IMR-90 (cell line): ENCODE measurements around the gene UBA3. TPM values are rescaled to one million over a fixed set of nuclear protein-coding genes. Genes with fewer than 3 reads are reported as not detected.

Experiments used
- ATAC-seq: fragments of 200-7000 bp; cut with Tn5 transposase; 2 replicates; pipeline ENCODE4 v1.9.1; 2020; ENCODE audit warnings: low read depth, mild to moderate bottlenecking, moderate library complexity
- BruUV-seq: library from RNA; stranded (reverse); fragments of 400-500 nt; replicated peaks from 2 replicates; lab custom pipeline; 2021; lab: Mats Ljungman, UMichigan
- CTCF ChIA-PET: fragments of 300-600 bp; formaldehyde crosslinking; extraction: SDS; loops from one replicate; lab custom pipeline; 2021; ENCODE audit warnings: antibody characterized with exemption; lab: Yijun Ruan, JAX
- POLR2A ChIA-PET: fragments of 300-600 bp; sonication (Branson Sonifier 250); formaldehyde crosslinking; loops from one replicate; lab custom pipeline; 2022; ENCODE audit warnings: antibody characterized with exemption; ENCODE audit not compliant: unreplicated experiment; lab: Charles Lee
- DNase-seq: peaks from one replicate; pipeline ENCODE4 v3.0.0; 2013
- H2AFZ ChIP-seq: replicated peaks from 2 replicates; pipeline ENCODE3; 2013; ENCODE audit warnings: low read length, mild to moderate bottlenecking; ENCODE audit not compliant: poor library complexity
- H2AK5ac ChIP-seq: 2 replicates; pipeline ENCODE4 v1.6.1; 2013; ENCODE audit warnings: low read depth, low read length, inconsistent platforms
- H2AK9ac ChIP-seq: replicated peaks from 2 replicates; pipeline ENCODE3; 2013; ENCODE audit warnings: mild to moderate bottlenecking, low read depth, low read length, moderate library complexity; ENCODE audit not compliant: poor library complexity
- H2BK120ac ChIP-seq: 2 replicates; pipeline ENCODE4 v1.6.1; 2013; ENCODE audit warnings: low read depth, low read length, inconsistent platforms
- H2BK15ac ChIP-seq: 3 replicates; pipeline ENCODE4 v1.6.1; 2013; ENCODE audit warnings: low read depth, low read length, inconsistent platforms
- H2BK20ac ChIP-seq: 2 replicates; pipeline ENCODE4 v1.6.1; 2013; ENCODE audit warnings: low read depth, mild to moderate bottlenecking, inconsistent platforms, low read length, moderate library complexity
- H2BK5ac ChIP-seq: 2 replicates; pipeline ENCODE4 v1.6.1; 2013; ENCODE audit warnings: mild to moderate bottlenecking, low read depth, low read length, inconsistent platforms; ENCODE audit not compliant: poor library complexity, severe bottlenecking
- H3K14ac ChIP-seq: replicated peaks from 2 replicates; pipeline ENCODE4 v1.6.1; 2013; ENCODE audit warnings: low read depth, low read length, inconsistent platforms
- H3K18ac ChIP-seq: 2 replicates; pipeline ENCODE4 v1.6.1; 2013; ENCODE audit warnings: low read depth, low read length, control low read depth
- H3K23ac ChIP-seq: 2 replicates; pipeline ENCODE4 v1.6.1; 2013; ENCODE audit warnings: low read depth, low read length, inconsistent platforms
- H3K27ac ChIP-seq: 2 replicates; pipeline ENCODE4 v1.5.1; 2013; ENCODE audit warnings: mild to moderate bottlenecking, control low read depth, low read length; ENCODE audit not compliant: insufficient read depth
- H3K27me3 ChIP-seq: 2 replicates; pipeline ENCODE4 v1.6.1; 2013; ENCODE audit warnings: low read length; ENCODE audit not compliant: control insufficient read depth, insufficient read depth
- H3K36me3 ChIP-seq: 2 replicates; pipeline ENCODE4 v1.6.1; 2013; ENCODE audit warnings: low read length, mixed read lengths; ENCODE audit not compliant: control insufficient read depth, insufficient read depth
- H3K4ac ChIP-seq: 2 replicates; pipeline ENCODE4 v1.6.1; 2013; ENCODE audit warnings: low read depth, low read length, inconsistent platforms
- H3K4me1 ChIP-seq: 2 replicates; pipeline ENCODE4 v1.6.1; 2013; ENCODE audit warnings: low read length, mixed read lengths; ENCODE audit not compliant: control insufficient read depth, insufficient read depth
- H3K4me2 ChIP-seq: 2 replicates; pipeline ENCODE4 v1.6.1; 2013; ENCODE audit warnings: low read depth, mild to moderate bottlenecking, control low read depth, low read length, moderate library complexity
- H3K4me3 ChIP-seq: 2 replicates; pipeline ENCODE4 v1.5.1; 2013; ENCODE audit warnings: low read depth, mild to moderate bottlenecking, control low read depth, low read length, moderate library complexity; ENCODE audit not compliant: insufficient read depth
- H3K56ac ChIP-seq: 2 replicates; pipeline ENCODE4 v1.6.1; 2013; ENCODE audit warnings: low read length, inconsistent platforms; ENCODE audit not compliant: insufficient read depth; ENCODE audit errors: extremely low read depth
- H3K79me1 ChIP-seq, 2 experiments: 2 replicates each; pipeline ENCODE4 v1.6.1; 2013; ENCODE audit warnings: low read length in 2 of 2, inconsistent platforms in 1 of 2, low read depth in 1 of 2
- H3K9ac ChIP-seq: 2 replicates; pipeline ENCODE4 v1.6.1; 2013; ENCODE audit warnings: low read depth, low read length, control low read depth
- H3K9me1 ChIP-seq: 2 replicates; pipeline ENCODE4 v1.6.1; 2013; ENCODE audit warnings: low read length, inconsistent platforms; ENCODE audit not compliant: insufficient read depth
- H3K9me3 ChIP-seq: 2 replicates; pipeline ENCODE4 v1.6.1; 2013; ENCODE audit warnings: low read length; ENCODE audit not compliant: control insufficient read depth, insufficient read depth
- H4K20me1 ChIP-seq: 2 replicates; pipeline ENCODE4 v1.6.1; 2013; ENCODE audit warnings: low read length, inconsistent platforms; ENCODE audit not compliant: insufficient read depth
- H4K5ac ChIP-seq: 2 replicates; pipeline ENCODE4 v1.6.1; 2013; ENCODE audit warnings: mild to moderate bottlenecking, low read depth, low read length, control low read depth
- H4K8ac ChIP-seq, 2 experiments: 2 replicates each; pipeline ENCODE4 v1.6.1; 2013; ENCODE audit warnings: low read depth in 2 of 2, low read length in 2 of 2, control low read depth in 1 of 2, inconsistent platforms in 1 of 2
- H4K91ac ChIP-seq: 2 replicates; pipeline ENCODE4 v1.6.1; 2013; ENCODE audit warnings: low read depth, low read length, inconsistent platforms; ENCODE audit not compliant: insufficient read depth
- BHLHE40 ChIP-seq: fragments of 150-350 bp; IDR thresholded peaks from 2 replicates; pipeline ENCODE4 v1.6.1; 2016; ENCODE audit warnings: mild to moderate bottlenecking, low read depth, low read length
- CHD1 ChIP-seq: IDR thresholded peaks from 2 replicates; pipeline ENCODE4 v1.6.1; 2012; ENCODE audit warnings: low read depth, low read length, improper control_type of control experiment
- FOS ChIP-seq: fragments of 150-350 bp; IDR thresholded peaks from 2 replicates; pipeline ENCODE4 v1.6.1; 2016; ENCODE audit warnings: low read depth, low read length
- MAFK ChIP-seq: IDR thresholded peaks from 2 replicates; pipeline ENCODE4 v1.6.1; 2012; ENCODE audit warnings: low read depth, low read length, improper control_type of control experiment
- MAZ ChIP-seq: IDR thresholded peaks from 2 replicates; pipeline ENCODE4 v1.6.1; 2012; ENCODE audit warnings: low read depth, mild to moderate bottlenecking, low read length, improper control_type of control experiment, moderate library complexity, borderline replicate concordance
- MXI1 ChIP-seq: IDR thresholded peaks from 2 replicates; pipeline ENCODE4 v1.6.1; 2012; ENCODE audit warnings: low read depth, mild to moderate bottlenecking, low read length, moderate library complexity, borderline replicate concordance
- NFE2L2 ChIP-seq: fragments of 150-350 bp; IDR thresholded peaks from 2 replicates; pipeline ENCODE4 v1.6.1; 2016; ENCODE audit warnings: low read depth, mild to moderate bottlenecking, low read length
- POLR2A ChIP-seq: IDR thresholded peaks from 2 replicates; pipeline ENCODE4 v1.6.1; 2012; ENCODE audit warnings: mild to moderate bottlenecking, low read depth, low read length
- RAD21 ChIP-seq: IDR thresholded peaks from 2 replicates; pipeline ENCODE4 v1.6.1; 2012; ENCODE audit warnings: low read length, improper control_type of control experiment
- RCOR1 ChIP-seq: IDR thresholded peaks from 2 replicates; pipeline ENCODE4 v1.6.1; 2012; ENCODE audit warnings: mild to moderate bottlenecking, low read length, improper control_type of control experiment; ENCODE audit not compliant: insufficient replicate concordance
- RFX5 ChIP-seq: IDR thresholded peaks from 2 replicates; pipeline ENCODE4 v1.8.0; 2012; ENCODE audit warnings: low read depth, mild to moderate bottlenecking, low read length, moderate library complexity
- SMC3 ChIP-seq: fragments of 150-350 bp; IDR thresholded peaks from 2 replicates; pipeline ENCODE4 v1.6.1; 2016; ENCODE audit warnings: low read depth, mild to moderate bottlenecking, antibody characterized with exemption, low read length, moderate library complexity
- WGBS, 2 experiments: methylation state at CpG; one replicate each; pipeline versions ENCODE4 v1.1.5 to v1.1.7; 2013; ENCODE audit warnings: missing lambda C conversion rate in 2 of 2; ENCODE audit not compliant: insufficient read length in 1 of 2; ENCODE audit errors: extremely low coverage in 2 of 2; 5-methylcytosine and 5-hydroxymethylcytosine counted together
- dilution Hi-C: fragments of 300-500 bp; cut with HindIII; formaldehyde crosslinking; loops from one replicate; pipeline ENCODE4 v1.14.3; 2018; ENCODE audit warnings: low sequenced_read_pairs; ENCODE audit not compliant: unreplicated experiment
- in situ Hi-C: fragments of 300-500 bp; cut with MboI; formaldehyde crosslinking; loops from 3 replicates; pipeline ENCODE4 v1.14.3; 2019; ENCODE audit warnings: low sequenced_read_pairs, inconsistent platforms, mixed read lengths
- intact Hi-C: fragments of 100-400 bp; cut with micrococcal nuclease; formaldehyde crosslinking; loops from 2 replicates; pipeline ENCODE4 v1.10.0; 2022
- polyA plus RNA-seq, 3 experiments: library from polyadenylated mRNA; depleted of rRNA; stranded (reverse); fragments of >200 nt; gene quantifications; 2 replicates each; pipeline ENCODE4 v1.2.3, GENCODE V29; 2012; ENCODE audit warnings: low replicate concordance in 1 of 3
- total RNA-seq: library from RNA; depleted of rRNA; stranded (reverse); fragments of >200 nt; gene quantifications from 2 replicates; pipeline ENCODE4 v1.2.3, GENCODE V29; 2012
- TF ChIP-seq, protein P1 (sequence below): fragments of 150-350 bp; IDR thresholded peaks from 2 replicates; pipeline ENCODE4 v1.6.1; 2016; ENCODE audit warnings: low read depth, mild to moderate bottlenecking, low read length, moderate library complexity, borderline replicate concordance
- TF ChIP-seq, protein P2 (sequence below): conservative IDR thresholded peaks from 2 replicates; pipeline ENCODE4 v1.5.1; 2012; ENCODE audit warnings: mild to moderate bottlenecking, low read depth, low read length, improper control_type of control experiment

UBA3 gene
- total and polyA plus RNA-seq, 2 of the 4 experiments (the other 2 are of a cell fraction): 51.8 to 64.3 TPM

DNA sequence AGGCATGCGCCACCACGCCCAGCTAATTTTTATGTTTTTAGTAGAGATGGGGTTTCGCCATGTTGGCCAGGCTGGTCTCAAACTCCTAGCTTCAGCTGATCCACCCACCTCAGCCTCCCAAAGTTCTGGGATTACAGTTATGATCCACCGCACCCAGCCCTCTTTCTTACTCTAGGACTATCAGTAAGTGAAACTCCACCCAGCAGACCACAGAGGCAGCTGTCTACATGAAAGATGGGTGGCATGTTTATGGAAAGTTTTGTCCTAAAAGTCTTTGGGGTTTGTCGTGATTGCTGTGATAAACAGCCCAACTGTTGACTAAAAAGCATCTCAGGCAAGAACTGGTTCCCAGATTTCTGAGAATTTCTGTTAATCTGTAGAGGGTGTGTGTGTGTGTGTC is 15.5 kb upstream of the UBA3 start:
- Histone ChIP-seq H2BK20ac (no peak overlapping the region), H3K36me3 (peaks cover 7% of the 10 kb centered on the region), H3K4me1 (peaks cover 10% of the 10 kb centered on the region), H2AK9ac (no peak overlapping the region), H3K27me3 (no peaks in the 10 kb centered on the region), H2AK5ac (no peak overlapping the region), H2BK15ac (no peak overlapping the region), H3K9me3 (no peaks in the 10 kb centered on the region), H3K79me1 (peaks cover 18 to 65% of the 10 kb centered on the region in 2 experiments), H3K4me3 (no peak overlapping the region), H3K4ac (no peak overlapping the region), H4K8ac (no peak overlapping the region), H4K91ac (no peak overlapping the region), H2BK5ac (no peak overlapping the region), H3K4me2 (no peak overlapping the region), H3K9ac (no peak overlapping the region), H3K18ac (no peak overlapping the region), H4K5ac (no peak overlapping the region), H3K23ac (no peak overlapping the region; the same call in 1 of the 2 replicates), H3K27ac (no peak overlapping the region), H2BK120ac (no peak overlapping the region), H3K9me1 (peaks cover 18% of the 10 kb centered on the region), H3K14ac (no peak overlapping the region), H2AFZ (no peak overlapping the region), H3K56ac (no peak overlapping the region), H4K20me1 (peaks cover 36% of the 10 kb centered on the region; the same call in 1 of the 2 replicates)
- intact Hi-C loops (no loop called here), in situ Hi-C loops (no loop called here), dilution Hi-C loops (no loop called here)
- no peak for DNase-seq
- BruUV-seq: no TSS peak
- CTCF ChIA-PET: no interaction called here
- POLR2A ChIA-PET: no interaction called here
- no peak for ATAC-seq
- TF ChIP-seq POLR2A (no peak), RCOR1 (no peak), MXI1 (no peak), NFE2L2 (no peak), MAZ (no peak), RFX5 (no peak), FOS (no peak), BHLHE40 (no peak), MAFK (no peak), CHD1 (no peak), SMC3 (no peak), RAD21 (no peak)
- TF ChIP-seq, protein P1, sequence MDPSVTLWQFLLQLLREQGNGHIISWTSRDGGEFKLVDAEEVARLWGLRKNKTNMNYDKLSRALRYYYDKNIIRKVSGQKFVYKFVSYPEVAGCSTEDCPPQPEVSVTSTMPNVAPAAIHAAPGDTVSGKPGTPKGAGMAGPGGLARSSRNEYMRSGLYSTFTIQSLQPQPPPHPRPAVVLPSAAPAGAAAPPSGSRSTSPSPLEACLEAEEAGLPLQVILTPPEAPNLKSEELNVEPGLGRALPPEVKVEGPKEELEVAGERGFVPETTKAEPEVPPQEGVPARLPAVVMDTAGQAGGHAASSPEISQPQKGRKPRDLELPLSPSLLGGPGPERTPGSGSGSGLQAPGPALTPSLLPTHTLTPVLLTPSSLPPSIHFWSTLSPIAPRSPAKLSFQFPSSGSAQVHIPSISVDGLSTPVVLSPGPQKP: no peak
- TF ChIP-seq, protein P2, sequence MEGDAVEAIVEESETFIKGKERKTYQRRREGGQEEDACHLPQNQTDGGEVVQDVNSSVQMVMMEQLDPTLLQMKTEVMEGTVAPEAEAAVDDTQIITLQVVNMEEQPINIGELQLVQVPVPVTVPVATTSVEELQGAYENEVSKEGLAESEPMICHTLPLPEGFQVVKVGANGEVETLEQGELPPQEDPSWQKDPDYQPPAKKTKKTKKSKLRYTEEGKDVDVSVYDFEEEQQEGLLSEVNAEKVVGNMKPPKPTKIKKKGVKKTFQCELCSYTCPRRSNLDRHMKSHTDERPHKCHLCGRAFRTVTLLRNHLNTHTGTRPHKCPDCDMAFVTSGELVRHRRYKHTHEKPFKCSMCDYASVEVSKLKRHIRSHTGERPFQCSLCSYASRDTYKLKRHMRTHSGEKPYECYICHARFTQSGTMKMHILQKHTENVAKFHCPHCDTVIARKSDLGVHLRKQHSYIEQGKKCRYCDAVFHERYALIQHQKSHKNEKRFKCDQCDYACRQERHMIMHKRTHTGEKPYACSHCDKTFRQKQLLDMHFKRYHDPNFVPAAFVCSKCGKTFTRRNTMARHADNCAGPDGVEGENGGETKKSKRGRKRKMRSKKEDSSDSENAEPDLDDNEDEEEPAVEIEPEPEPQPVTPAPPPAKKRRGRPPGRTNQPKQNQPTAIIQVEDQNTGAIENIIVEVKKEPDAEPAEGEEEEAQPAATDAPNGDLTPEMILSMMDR: no peak
- no CpG with 5 or more reads among the region's 5 CpGs for WGBS, 2 experiments
